Stimulated activated CD8-positive, alpha-beta memory T cell treated with anti-CD3 and anti-CD28 coated beads, Interleukin-7, amount 100 ng/mL, for 4 hours (primary cell): ENCODE measurements around the gene AADAC.
"Not testable (repeated sequence)": the region's sequence is repeated elsewhere in the genome, so short reads cannot be mapped to it uniquely, and the experiment has no call there.

Experiments
- DNase-seq, 2 donors: peaks; one replicate each; pipeline ENCODE4 v3.0.0-alpha.2; 2020; ENCODE audit warnings: low read depth in 2 of 2

AADAC gene, protein sequence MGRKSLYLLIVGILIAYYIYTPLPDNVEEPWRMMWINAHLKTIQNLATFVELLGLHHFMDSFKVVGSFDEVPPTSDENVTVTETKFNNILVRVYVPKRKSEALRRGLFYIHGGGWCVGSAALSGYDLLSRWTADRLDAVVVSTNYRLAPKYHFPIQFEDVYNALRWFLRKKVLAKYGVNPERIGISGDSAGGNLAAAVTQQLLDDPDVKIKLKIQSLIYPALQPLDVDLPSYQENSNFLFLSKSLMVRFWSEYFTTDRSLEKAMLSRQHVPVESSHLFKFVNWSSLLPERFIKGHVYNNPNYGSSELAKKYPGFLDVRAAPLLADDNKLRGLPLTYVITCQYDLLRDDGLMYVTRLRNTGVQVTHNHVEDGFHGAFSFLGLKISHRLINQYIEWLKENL

GRCh38 chr3:151813799-151814198, at the start of gene AADAC:
Gene AADAC (plus strand): TSS chr3:151814116. CDS start chr3:151814163, 47 bp downstream.
- no peak for DNase-seq

- DNase-seq = not testable (repeated sequence)
Measured at GRCh38 chr3:151764699-151765098, 49.2 kb upstream of the AADAC start.

DNA sequence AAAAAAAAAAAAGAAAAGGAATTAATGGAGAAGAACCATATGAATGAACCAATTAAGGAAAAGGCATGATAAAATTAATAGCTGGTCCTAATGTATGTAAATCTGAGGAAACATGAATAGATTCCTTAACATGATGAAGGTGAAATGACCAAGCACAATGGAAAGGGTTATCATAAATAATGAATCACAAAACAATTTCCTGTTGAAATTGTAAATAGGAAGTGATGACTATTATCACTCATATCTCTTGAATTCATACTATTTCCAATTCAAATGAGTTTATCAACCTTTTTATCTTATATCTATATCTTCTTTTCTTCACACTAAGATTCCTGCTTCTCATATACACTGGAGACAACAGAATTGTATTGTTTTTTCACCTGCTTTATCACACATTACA, 48.2 kb upstream of the AADAC start:
- DNase-seq = no peak

DNA sequence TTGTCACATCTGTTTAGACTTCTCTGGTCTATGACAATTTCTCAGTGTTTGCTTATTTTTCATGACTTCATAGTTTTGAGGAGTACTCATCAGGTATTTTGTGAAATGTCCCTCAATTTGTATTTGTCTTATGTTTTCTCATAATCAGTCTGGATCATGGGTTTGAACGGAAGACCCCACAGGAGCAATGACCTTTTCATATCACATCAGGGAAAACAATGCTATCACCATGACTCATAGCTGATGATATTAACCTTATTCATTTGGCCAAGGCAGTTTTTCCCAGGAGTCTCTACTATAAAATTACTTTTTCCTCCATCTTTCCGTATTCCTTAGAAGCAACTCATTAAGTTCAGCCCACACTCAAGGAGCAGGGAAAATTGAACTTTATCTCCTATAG, 47.5 kb upstream of the AADAC start:
- DNase-seq = no peak

DNA sequence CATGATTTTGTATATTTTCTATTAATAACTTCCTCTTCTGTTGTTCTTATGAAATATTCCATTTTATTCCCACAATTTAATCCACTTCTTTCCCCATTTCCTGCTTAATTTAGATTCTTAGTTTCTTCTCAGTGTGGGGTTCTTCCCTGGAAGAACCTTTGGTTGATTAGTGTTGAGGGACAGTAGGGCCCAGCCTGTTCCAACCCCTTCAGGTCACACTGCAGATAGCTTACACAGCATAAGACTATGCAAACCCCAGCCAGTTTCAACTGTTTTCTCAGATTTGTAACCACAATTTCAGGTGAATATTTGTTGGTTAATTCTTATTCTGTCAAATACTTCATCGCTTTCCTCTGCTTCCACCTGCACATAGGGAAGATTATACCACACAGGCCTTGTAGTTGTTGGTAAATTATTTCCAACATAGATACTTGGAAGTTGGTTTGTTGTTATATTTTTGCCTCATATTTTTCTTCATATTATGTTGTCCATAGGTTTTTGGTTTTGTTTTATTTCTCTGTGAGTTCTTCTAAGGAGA, 45.5 kb upstream of the AADAC start:
- no peak for DNase-seq

DNA sequence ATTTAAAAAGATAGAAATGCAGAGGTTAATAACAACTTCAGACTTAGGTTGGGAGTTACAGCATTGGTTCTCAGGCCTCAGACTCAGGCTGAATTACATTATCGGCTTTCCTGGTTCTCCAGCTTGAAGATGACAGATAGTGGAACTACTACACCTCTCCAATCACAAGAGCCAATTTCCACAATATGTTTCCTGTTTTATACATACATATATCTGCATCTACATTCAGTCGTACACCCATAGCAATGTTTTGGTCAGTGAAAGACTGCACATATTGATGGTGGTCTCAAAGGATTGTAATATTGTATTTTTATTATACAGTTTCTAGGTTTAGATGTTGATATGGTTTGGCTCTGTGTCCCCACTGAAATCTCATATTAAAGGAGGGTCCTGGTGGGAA, 44.7 kb upstream of the AADAC start:
- no peak for DNase-seq

DNA sequence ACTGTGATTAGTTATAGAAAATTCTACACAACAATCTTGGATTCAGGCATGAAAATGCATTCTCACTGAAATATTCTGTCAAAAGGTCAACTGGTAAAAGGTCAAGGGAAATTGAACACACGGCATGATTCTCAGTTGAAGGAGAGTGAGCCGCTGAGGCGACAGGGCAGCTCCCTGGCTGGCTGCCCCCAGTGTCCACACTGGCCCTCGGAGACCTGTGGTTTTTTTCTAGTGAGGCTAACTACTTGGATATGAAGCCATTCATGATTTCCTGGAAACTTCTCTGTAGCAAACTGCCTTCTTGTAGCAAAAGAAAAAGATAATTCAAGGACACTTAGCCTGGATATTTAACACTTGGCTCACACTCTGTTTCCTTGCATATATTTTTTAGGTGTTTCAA, 43.0 kb upstream of the AADAC start:
- no peak for DNase-seq

DNA sequence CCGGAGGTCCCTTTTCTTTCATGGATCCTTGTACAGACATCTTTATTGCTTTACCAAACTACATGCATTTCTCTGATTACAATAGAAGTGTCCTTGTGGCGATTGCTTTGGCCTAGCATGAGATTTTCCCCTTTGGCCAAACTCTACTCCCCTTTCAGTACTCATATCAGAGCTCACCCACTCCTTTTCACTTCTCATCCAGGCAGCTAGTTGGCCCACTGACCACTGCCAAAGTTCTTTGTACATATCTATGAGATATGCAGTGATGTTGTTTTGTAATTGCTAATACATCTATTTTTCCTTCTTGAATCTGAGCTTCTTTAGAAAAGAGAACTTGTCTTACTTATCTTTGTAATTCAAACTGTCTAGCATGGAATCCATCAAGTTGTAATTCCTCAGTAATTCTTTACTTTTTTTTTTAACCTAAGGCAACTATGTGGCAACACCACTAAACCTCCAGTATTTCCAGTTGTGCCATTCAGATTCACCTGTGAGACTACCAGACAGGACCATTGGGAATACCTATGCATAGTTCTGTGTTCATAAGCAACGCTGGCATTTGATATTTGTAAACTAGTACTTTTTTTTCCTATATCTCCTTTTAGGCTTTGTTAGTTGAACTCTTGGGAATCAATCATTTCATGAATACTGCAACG, 41.0 kb upstream of the AADAC start:
- no peak for DNase-seq

DNA sequence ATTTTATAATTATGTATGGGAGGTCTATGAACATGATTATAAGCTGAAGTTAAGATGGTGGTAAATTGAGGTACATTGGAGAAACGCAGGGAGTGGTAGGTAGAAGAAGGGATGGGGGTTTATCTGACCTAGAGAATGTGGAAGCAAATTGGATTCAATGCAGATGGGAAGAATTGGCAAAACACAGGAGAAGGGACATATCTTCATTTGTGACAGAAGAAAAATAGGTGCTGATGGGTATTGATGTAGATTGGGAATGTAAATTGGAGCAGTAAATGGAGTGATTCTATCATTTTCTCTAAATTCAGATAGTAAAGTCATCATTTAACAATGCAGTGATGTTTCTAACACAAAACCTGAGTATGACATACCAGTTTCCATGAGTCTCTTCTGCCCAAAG, 39.7 kb upstream of the AADAC start:
- DNase-seq = no peak

- no peak for DNase-seq
Measured at GRCh38 chr3:151774910-151775309, 39.0 kb upstream of the AADAC start.

DNA sequence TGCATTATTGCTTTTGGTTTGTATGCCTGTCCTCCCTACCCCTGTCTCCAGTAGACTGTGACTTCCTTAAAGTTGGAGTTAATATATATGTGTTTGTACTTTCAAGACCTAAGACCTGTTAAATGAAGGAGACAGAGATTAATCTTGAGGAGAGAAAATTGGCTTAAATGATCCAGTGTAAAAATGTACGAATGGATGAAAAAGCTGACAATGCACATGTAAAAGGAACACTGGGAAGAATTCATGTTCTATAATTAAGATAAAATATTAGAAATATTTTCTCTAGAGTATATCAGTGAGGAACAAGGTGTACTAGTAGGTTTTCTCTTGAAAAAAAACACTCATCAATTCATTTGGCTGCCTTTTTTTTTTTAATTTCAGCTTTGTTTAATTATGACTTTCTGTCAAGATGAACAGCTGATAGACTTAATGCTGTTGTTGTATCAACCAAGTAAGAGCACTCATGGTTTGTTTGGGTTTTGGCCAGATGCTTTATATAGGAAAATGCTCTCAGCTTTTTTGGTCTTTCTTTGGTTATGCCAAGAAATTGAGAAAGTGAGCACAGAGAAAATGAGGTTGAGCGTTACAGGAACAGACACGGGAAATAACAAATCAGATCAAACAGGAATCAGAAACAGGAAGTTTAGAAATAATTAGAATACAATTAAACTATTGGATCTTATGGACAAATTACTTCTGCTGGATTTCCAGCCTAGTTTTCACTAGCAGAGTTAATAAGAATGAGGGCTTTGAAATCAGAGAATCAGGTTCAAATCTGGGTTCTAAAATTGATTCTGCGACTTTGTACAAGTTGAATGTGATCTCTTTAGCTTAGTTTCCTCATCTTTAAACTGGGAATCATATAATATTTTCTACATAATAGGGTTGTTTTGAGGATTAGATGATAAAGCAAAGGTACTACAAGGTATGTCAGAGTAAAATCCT, 38.3 kb upstream of the AADAC start:
- DNase-seq = no peak

GRCh38 chr3:151776259-151776740, 37.6 kb upstream of the AADAC start:
- DNase-seq = no peak

DNA sequence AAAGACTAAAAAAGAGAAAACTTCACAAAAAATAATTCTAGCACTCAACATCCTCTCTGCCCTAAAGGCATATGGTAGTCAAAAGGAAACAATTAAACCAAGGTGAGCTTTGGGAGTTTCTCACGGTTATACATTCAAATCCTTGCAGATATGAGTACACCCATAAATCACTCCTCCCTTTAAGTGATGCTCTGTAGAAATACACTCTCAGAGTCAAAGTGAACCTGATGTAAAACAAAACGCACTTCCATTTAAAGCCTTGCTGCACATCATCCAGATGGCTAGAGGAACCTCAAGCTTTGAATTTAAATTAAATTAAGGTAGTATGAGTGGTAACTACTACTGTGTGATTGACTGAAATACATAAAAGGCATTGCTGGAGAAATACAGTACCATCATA, 36.0 kb upstream of the AADAC start:
- DNase-seq = no peak

DNA sequence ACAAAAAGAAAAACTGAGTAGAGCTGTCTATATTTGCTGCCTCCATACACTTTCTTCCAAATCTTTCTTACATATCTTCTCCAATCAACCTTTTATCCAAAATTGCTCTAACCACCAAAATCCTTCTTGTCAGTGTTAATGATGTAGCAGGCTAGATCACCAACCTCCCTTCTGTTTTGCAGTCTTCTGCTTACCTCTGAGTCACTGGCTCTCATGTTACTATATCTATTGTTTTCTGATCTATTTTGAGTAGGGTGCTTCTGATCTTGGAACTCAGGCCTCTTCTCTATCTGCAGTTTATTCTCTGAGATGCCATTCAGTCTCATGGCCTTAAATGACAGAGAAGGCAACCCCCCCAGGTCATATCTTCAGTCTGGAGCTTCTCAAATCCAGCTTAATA, 26.3 kb upstream of the AADAC start:
- no peak for DNase-seq

DNA sequence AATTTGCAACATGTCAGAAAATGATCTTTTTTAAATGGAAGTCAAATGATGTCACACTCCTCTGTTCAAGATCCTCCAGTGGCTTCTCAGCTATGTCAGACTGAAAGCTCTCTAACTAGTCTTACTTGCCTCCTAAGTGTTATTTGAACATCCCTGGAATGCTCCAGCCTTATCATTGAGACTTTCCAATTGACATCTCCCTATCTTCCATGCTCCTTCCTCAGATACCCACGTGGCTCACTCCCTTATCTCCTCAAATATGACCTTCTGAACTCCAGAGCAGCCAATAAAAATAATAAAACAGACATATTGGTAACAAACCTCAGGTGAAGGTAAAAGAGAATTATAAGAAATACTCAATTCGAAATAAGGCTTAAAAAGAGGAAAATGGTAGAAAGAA, 25.5 kb upstream of the AADAC start:
- no peak for DNase-seq

GRCh38 chr3:151789853-151790463, 24.0 kb upstream of the AADAC start:
- no peak for DNase-seq

GRCh38 chr3:151790763-151791162, 23.2 kb upstream of the AADAC start:
- not testable (repeated sequence) for DNase-seq

- no peak for DNase-seq
Measured at GRCh38 chr3:151792411-151792810, 21.5 kb upstream of the AADAC start.

DNA sequence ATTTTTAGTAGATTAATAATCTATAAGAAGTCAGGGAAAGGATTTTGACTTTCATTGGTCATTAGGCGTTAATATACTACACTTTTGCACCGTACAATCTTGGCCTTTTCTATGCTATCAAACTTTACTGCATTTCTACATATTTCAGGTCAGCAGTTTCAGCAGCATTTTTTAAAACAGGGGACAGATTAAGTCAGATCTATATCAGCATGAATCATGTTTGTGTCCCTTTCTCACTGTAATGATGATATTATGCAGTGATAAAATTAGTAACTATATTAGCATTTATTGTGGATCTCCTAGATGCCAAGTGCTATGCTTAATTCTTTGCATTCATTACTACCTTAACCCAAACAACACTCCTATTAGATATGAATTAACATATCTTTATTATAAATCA, 20.3 kb upstream of the AADAC start:
- DNase-seq = no peak

GRCh38 chr3:151794080-151794479, 19.8 kb upstream of the AADAC start:
- DNase-seq = no peak

DNA sequence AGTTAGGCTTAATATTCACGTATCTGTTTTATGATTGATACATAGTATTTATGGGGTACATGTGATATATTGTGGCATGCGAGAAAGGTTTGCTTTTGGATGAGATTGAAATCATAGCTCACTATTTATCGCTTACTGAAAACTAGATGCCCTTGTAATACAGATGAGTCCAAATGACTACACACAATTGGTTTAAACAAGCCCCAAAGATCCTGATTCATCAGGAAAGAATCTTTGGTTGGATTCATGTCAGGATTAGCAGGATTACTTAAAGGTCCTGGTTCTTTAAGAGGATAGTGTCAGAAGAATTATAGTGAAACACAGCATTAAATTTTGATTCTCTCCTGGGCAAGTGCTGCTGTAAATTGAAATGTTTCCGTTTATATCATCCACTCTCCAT, 18.6 kb upstream of the AADAC start:
- DNase-seq = no peak
